Activated CD8-positive, alpha-beta memory T cell treated with anti-CD3 and anti-CD28 coated beads for 36 hours (primary cell): ENCODE measurements around the gene SLC12A4. TPM values are rescaled to one million over a fixed set of nuclear protein-coding genes. Genes with fewer than 3 reads are reported as not detected.

ENCODE experiments used
- CTCF ChIA-PET: fragments of 350-600 bp; sonication (Branson Sonifier 250); formaldehyde crosslinking; loops from one replicate; lab custom pipeline; 2021; ENCODE audit warnings: antibody characterized with exemption; lab: Charles Lee
- POLR2A ChIA-PET: fragments of 350-600 bp; sonication (Branson Sonifier 250); formaldehyde crosslinking; loops from one replicate; lab custom pipeline; 2021; ENCODE audit warnings: antibody characterized with exemption; lab: Charles Lee
- total RNA-seq, 2 experiments: library from RNA; stranded (reverse); gene quantifications; one replicate each; pipeline ENCODE4 v1.2.3, GENCODE V29; 2021

Gene SLC12A4
- total RNA-seq, 2 experiments from 2014 or later = 42.6 to 44.4 TPM

GRCh38 chr16:67901734-67902133 lies 66.7 kb downstream of the SLC12A4 start:
- ChIA-PET CTCF (interaction anchor here (1.3 kb wide), 1 partner anchor 85 kb away, joined by 3 read pairs; no protein-coding TSS in a partner anchor), POLR2A (no interaction called here)

GRCh38 chr16:67897231-67897630 lies 71.2 kb downstream of the SLC12A4 start:
- ChIA-PET POLR2A (no interaction called here), CTCF (interaction anchor here (0.6 to 2.1 kb wide), 6 partner anchors 10 to 126 kb away, joined by 3 to 8 read pairs (median 4); no protein-coding TSS in a partner anchor)

- CTCF ChIA-PET = interaction anchor here (0.6 to 4.1 kb wide), 2 partner anchors 10 to 78 kb away, joined by 3 to 20 read pairs; partner anchors contain the start of gene NRN1L
- POLR2A ChIA-PET = no interaction called here
Measured at GRCh38 chr16:67893743-67894399, 74.6 kb downstream of the SLC12A4 start.

Other genes starting within 250 kb of the SLC12A4 start
- gene GFOD2, start 249.3 kb downstream of the SLC12A4 start, total RNA-seq = 10 to 100 TPM; 19.1 to 22.9 TPM
- 10 to 100 TPM; 18.0 to 18.7 TPM for gene RANBP10, start 162.1 kb downstream of the SLC12A4 start, total RNA-seq
- 1 to 10 TPM in 1 of 2 experiments, under 1 TPM in 1; 0.84 to 1.7 TPM for gene TSNAXIP1, start 161.7 kb downstream of the SLC12A4 start, total RNA-seq
- 10 to 100 TPM; 53.4 to 53.9 TPM for gene THAP11, start 126.3 kb downstream of the SLC12A4 start, total RNA-seq
- gene NUTF2, start 121.7 kb downstream of the SLC12A4 start, total RNA-seq = 100 to 1,000 TPM; 176 to 179 TPM
- 10 to 100 TPM; 49.3 to 50.7 TPM for gene CENPT, start 120.9 kb downstream of the SLC12A4 start, total RNA-seq
- gene EDC4, start 95.6 kb downstream of the SLC12A4 start, total RNA-seq = 100 to 1,000 TPM; 102 to 104 TPM
- 1 to 10 TPM in 1 of 2 experiments, under 1 TPM in 1; 0.59 to 1.1 TPM for gene NRN1L, start 83.8 kb downstream of the SLC12A4 start, total RNA-seq
- gene PSKH1, start 75.4 kb downstream of the SLC12A4 start, total RNA-seq = 10 to 100 TPM; 13.4 to 14.7 TPM
- gene CTRL, start 36.8 kb downstream of the SLC12A4 start, total RNA-seq = 1 to 10 TPM; 2.7 to 4.5 TPM
- 100 to 1,000 TPM; 176 to 185 TPM for gene PSMB10, start 31.8 kb downstream of the SLC12A4 start, total RNA-seq
- 10 to 100 TPM; 14.3 to 15.1 TPM for gene LCAT, start 24.5 kb downstream of the SLC12A4 start, total RNA-seq
- gene DPEP3, start 11.9 kb upstream of the SLC12A4 start, total RNA-seq = under 1 TPM; 0.17 to 0.40 TPM
- 1 to 10 TPM; 1.3 to 1.5 TPM for gene DPEP2, start 30.8 kb upstream of the SLC12A4 start, total RNA-seq
- gene DPEP2NB, start 47.3 kb upstream of the SLC12A4 start, total RNA-seq = not detected
- 10 to 100 TPM; 27.5 to 28.8 TPM for gene DDX28, start 54.6 kb upstream of the SLC12A4 start, total RNA-seq
- 10 to 100 TPM; 37.1 to 40.3 TPM for gene DUS2, start 54.6 kb upstream of the SLC12A4 start, total RNA-seq
- 10 to 100 TPM; 93.1 to 95.4 TPM for gene NFATC3, start 116.7 kb upstream of the SLC12A4 start, total RNA-seq